HG02763 (cell line): ENCODE data around the gene ZBTB33.

Experiments
- ATAC-seq: cut with Tn5 transposase; IDR thresholded peaks from one replicate; pipeline ENCODE4 v1.9.1; 2021; ENCODE audit warnings: mild to moderate bottlenecking, moderate library complexity; ENCODE audit not compliant: unreplicated experiment

ZBTB33 gene

GRCh38 chrX:120304256-120304655 is 53.6 kb downstream of the ZBTB33 start:
- ATAC-seq: no peak

GRCh38 chrX:120305531-120306141 is 55.0 kb downstream of the ZBTB33 start:
- ATAC-seq: no peak

- ATAC-seq: no peak
Measured at GRCh38 chrX:120306630-120307029, 56.0 kb downstream of the ZBTB33 start.
